Astrocyte of the spinal cord (primary cell): ENCODE data around the gene PDE4DIP.
"Not testable (repeated sequence)": the region's sequence is repeated elsewhere in the genome, so short reads cannot be mapped to it uniquely, and the experiment has no call there.

Experiments used
- DNase-seq: peaks from one replicate; pipeline ENCODE4 v3.0.0; 2011; ENCODE audit warnings: low read depth, low spot score
- H3K4me3 ChIP-seq: 2 replicates; pipeline ENCODE4 v1.5.1; 2011; ENCODE audit warnings: low read depth, mild to moderate bottlenecking, low read length, moderate library complexity
- in situ Hi-C: cut with HindIII; loops from 2 replicates; pipeline ENCODE4 v1.10.0; 2017; ENCODE audit warnings: low sequenced_read_pairs

PDE4DIP gene

DNA sequence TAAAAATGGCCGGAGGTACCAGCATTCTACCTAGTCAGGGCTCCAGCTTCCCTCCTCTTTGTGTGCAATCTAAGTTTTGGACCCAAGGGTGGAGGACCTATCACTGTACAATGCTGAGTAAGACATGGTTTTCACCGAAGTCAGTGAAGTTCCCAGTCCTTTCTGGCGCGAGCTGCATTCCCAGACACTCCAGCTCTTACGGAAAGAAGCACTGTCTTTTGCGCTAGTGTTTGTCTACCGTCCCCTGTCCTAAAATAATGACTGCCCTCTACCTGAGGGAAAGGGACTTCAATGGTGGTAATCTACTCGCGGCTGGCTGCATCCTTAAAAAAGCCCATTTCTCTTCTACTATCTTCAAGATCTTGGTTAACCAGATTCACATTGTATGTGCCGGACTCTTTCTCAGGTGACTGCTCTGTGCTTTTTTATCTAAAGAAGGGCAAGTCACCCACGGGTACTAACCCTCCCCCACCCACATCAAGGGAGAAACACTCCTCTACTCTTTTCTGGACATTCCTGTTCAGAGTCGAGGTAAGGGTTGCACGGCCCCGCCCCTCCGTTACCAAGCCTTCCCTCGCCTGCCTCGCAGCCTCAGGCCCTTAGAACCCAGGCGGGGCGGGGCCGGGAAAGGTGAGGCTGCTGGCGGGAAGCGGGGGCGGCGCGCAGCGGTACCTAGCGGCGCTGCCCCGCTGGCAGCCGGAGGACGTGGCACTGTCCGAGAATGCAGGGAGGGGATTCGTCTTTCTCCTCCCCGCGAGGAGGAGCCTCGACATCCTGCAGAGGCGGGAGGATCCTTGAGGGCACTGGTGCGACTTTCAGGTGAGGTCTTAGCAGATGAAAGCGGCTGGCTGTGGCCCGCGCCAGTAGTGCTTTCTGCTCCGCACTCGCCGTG, 107.4 kb downstream of the PDE4DIP start:
- H3K4me3 ChIP-seq, result peak overlapping the region; percentile 55
- peak; percentile 84 for DNase-seq

DNA sequence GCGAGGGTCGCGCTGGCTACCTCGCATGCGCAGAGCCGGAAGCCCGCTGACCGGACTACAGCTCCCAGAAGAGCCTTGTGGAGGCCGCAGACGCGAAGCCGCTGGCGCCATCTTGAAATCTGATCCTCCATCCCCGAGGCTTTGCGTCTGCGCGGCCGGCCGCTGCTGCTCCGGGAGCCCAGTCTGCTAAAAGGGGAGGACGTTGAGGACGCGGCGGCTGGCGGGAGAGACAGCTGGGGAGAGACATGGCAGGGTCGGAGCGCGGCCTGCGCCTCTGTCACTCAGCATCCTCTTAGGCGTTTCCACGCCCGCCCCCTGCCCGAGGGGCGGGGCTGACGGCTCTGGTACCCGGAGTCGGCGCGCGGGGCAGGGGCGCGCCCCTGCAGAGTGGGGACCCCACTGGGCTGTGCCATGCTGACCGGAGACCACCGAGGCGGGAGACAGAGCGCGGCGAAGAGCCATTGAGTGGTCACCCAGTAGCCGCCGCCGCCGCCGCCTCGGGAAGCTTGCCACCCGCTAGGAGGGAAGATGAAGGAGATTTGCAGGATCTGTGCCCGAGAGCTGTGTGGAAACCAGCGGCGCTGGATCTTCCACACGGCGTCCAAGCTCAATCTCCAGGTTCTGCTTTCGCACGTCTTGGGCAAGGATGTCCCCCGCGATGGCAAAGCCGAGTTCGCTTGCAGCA, 108.2 kb downstream of the PDE4DIP start:
- DNase-seq, in situ Hi-C loops: not testable (repeated sequence)
- peak overlapping the region; percentile 58 for H3K4me3 ChIP-seq

More for the DNA sequence above, 107.4 kb downstream of the PDE4DIP start:
- in situ Hi-C loops, result not testable (repeated sequence)

DNA sequence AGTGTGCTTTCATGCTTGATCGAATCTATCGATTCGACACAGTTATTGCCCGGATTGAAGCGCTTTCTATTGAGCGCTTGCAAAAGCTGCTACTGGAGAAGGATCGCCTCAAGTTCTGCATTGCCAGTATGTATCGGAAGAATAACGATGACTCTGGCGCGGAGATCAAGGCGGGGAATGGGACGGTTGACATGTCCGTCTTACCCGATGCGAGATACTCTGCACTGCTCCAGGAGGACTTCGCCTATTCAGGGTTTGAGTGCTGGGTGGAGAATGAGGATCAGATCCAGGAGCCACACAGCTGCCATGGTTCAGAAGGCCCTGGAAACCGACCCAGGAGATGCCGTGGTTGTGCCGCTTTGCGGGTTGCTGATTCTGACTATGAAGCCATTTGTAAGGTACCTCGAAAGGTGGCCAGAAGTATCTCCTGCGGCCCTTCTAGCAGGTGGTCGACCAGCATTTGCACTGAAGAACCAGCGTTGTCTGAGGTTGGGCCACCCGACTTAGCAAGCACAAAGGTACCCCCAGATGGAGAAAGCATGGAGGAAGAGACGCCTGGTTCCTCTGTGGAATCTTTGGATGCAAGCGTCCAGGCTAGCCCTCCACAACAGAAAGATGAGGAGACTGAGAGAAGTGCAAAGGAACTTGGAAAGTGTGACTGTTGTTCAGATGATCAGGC, 108.8 kb downstream of the PDE4DIP start:
- DNase-seq, result peak; percentile 48
- in situ Hi-C loops, result not testable (repeated sequence)

DNA sequence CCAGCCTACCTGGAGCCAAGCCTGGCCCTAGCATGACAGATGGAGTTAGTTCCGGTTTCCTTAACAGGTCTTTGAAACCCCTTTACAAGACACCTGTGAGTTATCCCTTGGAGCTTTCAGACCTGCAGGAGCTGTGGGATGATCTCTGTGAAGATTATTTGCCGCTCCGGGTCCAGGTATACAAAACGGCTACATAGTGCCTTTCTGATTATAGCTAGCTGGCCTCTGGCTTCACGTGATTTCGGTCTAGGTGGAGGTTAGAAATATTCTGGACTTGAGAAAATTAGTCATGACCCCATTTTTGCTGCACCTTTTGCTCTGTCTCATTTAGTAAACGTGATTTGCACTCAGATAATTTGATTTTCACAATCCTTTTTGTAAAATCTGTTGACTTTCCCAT, 109.5 kb downstream of the PDE4DIP start:
- H3K4me3 ChIP-seq, result peak overlapping the region; percentile 46
- DNase-seq, in situ Hi-C loops: not testable (repeated sequence)

More for the DNA sequence above, 108.8 kb downstream of the PDE4DIP start:
- H3K4me3 ChIP-seq, result peak overlapping the region; percentile 58

DNA sequence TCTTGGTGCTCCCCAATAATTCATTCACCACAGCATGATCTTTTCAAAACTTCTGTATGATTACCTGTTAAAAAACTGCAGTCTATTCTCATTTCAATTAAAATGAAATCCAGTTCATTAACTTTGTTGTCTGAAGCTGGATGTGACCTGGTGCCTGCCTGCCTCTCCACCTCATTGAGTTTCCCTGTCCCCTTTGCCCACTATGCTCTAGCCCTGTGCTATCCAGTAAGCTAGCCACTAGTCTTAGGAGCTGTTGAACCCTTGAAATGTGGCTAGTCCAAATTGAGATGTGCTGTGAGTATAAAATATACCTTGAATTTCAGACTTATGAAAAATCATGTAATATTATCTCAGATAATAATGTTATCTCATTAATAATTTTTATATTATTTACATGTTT, 114.1 kb downstream of the PDE4DIP start:
- in situ Hi-C loops, DNase-seq, H3K4me3 ChIP-seq: not testable (repeated sequence)

DNA sequence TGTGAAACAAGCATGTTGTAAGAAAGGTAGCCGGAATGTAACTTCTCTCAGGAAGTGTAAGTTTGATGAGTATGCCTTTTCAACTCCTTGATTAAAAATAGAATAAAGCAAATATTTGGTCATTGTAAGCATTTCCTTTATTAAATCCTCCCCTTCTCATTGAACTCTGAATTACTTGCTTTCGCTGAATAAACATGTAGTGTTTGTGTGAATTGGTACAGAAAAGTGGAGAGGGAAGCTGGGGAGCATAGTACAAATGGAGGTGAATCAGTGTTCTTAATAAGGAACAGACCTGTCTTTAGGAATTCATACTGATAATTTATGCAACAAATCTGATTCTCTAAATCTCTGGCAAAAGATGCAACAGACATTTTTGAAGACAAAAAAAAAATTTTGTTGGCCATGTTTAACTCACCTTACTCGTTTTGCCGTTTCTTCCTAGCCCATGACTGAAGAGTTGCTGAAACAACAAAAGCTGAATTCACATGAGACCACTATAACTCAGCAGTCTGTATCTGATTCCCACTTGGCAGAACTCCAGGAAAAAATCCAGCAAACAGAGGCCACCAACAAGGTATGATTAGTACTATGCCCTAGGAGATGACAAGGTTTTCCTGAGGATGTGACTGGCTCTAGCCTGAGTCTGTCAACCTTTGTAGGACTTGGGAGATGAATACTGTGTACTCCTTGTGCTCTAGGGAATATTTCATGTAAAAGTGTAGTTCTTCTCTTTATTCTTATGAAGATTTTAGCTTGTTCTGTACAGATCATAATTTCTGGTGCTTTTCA, 116.2 kb downstream of the PDE4DIP start:
- DNase-seq, in situ Hi-C loops, H3K4me3 ChIP-seq: not testable (repeated sequence)

DNA sequence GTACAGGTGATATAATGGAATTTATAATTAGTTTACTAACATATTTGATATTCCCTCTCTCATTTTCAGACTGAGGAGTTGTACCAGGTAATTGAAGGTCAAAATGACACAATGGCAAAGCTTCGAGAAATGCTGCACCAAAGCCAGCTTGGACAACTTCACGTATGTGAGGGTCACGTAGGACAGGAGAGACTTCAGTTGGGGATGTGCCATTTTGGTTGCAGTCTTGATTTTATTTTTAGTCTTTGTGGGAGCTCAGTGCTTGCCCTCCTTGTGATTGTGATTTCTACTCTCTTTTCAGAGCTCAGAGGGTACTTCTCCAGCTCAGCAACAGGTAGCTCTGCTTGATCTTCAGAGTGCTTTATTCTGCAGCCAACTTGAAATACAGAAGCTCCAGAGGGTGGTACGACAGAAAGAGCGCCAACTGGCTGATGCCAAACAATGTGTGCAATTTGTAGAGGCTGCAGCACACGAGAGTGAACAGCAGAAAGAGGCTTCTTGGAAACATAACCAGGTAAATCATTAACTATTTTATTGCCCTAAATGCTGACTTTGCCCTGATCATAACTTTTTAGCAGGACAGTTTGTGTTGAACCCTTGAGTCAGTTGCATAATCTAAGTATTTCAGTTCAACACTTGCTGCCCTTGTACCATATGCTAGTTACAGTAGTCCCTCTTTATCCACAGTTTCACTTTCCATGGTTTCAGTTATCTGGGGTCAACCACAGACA, 118.1 kb downstream of the PDE4DIP start:
- H3K4me3 ChIP-seq, DNase-seq, in situ Hi-C loops: not testable (repeated sequence)

DNA sequence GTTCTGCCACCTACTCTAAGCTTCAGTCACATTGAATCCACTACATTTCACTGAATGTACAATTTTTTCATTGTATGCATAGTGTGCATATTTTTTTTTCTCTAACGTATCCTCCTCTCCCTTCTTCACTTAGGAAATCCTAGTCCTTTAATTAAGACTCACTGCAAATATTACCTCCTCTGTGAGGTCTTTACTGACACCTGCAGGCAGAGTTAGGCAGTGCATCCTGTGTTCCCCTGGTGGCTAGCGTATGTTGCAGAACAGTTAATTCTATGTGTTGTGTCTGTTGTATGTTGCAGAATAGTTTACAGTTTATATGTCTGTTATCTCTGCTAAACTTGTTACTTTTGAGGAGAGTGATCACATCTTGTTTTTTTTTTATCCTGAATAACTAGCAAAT, 121.9 kb downstream of the PDE4DIP start:
- in situ Hi-C loops, H3K4me3 ChIP-seq, DNase-seq: not testable (repeated sequence)

DNA sequence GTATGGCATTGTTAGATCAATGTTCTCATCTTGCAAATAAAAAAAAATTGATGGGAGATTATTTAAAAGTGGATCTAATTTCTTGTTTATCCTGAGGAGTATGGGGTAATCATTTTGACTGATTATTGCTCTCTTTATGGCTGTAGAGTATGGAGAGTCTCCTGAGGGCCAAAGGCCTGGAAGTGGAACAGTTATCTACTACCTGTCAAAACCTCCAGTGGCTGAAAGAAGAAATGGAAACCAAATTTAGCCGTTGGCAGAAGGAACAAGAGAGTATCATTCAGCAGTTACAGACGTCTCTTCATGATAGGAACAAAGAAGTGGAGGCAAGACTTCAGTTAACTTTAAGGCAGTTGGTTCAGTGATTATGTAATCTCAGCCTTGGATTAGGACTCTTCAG, 123.4 kb downstream of the PDE4DIP start:
- DNase-seq, in situ Hi-C loops: not testable (repeated sequence)

DNA sequence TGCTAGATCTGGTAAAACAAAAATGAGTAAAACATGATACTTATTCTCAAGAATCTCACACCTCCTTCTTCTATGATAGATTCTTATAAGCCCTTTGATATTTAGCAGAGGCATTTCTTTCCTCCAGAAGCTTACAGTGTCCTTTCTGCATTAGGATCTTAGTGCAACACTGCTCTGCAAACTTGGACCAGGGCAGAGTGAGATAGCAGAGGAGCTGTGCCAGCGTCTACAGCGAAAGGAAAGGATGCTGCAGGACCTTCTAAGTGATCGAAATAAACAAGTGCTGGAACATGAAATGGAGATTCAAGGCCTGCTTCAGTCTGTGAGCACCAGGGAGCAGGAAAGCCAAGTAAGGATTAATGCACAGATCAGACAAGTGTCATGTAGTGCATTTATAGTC, 124.5 kb downstream of the PDE4DIP start:
- in situ Hi-C loops, DNase-seq, H3K4me3 ChIP-seq: not testable (repeated sequence)

More for the DNA sequence above, 123.4 kb downstream of the PDE4DIP start:
- not testable (repeated sequence) for H3K4me3 ChIP-seq

DNA sequence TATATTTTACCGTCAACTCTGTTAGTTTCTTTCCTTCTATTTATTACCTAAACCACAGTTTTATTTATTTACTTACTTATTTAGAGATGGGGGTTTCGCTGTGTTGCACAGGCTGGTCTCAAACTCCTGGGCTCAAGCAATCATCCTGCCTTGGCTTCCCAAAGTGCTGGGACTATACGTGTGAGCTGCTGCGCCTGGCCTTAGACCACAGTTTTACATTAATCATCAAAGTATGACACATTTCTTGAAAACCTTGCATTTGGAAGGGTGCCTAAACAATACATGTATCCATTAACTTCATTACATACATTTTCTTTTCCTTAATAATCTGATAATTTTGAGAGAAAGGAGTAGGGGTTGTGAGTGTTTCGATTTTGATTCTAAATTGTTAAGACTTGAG, 124.9 kb downstream of the PDE4DIP start:
- DNase-seq, H3K4me3 ChIP-seq, in situ Hi-C loops: not testable (repeated sequence)

DNA sequence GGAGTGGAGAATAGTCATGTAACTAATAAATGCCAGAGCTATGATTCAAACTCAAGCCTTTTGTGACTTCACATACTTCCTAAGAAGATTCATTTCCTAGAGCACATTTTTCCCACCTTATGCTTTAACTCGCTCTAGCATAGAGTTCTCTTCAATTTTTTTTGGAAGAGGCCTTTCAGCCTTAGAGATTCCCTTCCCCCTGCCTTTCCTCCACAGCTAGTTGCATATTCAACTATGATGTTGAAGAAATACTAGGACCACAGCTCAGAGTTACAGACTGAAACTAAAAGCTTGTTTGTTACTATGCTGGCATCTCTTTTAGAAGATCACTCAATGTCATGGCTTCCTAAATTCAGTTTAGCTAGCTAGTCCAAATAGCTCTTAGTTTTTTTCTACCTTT, 131.2 kb downstream of the PDE4DIP start:
- in situ Hi-C loops, H3K4me3 ChIP-seq: not testable (repeated sequence)
- peak; percentile 55 for DNase-seq

DNA sequence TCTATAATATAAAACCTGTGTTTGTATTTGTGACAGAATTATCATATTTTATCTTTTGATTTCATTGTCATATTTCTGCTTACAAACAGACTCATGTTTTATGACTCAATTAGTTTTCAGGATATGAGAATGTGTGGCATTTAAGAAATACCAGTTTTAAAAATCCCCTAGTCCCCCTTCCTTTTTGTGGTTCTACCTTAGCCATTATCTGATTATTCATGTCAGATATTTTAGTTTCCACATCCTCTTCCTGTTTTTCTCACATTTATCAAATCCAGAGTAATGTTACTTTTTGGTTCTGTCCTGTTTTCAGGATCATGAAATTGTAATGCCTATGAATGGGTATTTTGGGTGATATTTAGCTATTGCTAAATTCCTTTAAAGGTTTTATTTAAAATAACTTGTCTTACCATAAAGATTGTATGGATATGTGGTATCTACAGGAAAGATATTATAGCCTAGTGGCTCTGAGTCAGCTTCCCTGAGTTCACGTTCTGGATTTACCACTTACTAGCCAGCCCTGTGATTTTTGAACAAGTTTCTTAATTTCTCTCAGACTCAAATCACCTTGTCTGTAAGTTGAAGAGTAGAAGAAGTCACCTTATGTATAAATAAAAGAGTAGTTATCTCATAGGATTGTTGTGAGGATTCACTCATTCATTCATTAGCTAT, 131.8 kb downstream of the PDE4DIP start:
- H3K4me3 ChIP-seq, in situ Hi-C loops: not testable (repeated sequence)
- peak; percentile 14 for DNase-seq

DNA sequence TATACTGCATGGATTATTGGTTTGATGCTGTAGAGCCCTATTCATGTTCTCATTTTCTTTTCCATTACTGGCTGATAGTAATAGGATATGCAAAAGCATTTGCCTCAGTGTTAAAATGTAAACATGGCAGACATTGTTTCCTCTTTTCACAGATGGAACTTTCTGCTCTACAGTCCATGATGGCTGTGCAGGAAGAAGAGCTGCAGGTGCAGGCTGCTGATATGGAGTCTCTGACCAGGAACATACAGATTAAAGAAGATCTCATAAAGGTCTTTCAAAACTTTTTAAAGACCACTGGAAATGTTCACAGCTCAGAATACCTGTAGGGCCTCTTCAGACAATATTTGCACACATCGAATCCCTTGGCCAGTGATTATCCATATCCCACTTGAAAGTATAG, 133.6 kb downstream of the PDE4DIP start:
- H3K4me3 ChIP-seq, DNase-seq, in situ Hi-C loops: not testable (repeated sequence)

DNA sequence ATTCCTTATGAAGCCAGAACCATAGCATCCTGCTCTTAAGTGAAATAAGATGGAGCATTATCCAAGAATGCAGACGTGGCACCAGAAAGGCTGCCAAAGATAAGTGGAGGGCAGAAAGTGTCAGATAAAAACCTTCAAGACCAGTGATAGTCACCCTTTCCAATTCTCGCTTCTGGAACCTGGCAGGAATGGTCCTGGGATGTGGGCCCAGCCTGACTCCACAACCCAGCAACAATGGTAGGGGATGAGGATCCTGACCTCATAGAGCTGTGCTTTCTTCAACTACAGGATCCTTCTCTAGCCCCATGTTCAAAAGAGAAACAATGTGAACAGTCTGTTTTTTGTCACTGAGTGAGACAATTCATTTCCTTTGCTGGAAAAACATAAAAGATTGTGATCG, 145.2 kb downstream of the PDE4DIP start:
- in situ Hi-C loops, H3K4me3 ChIP-seq, DNase-seq: not testable (repeated sequence)
